HUDEP-2 (cell line): ENCODE measurements around the gene ANKUB1.

Experiments
- DNase-seq, 76 experiments: peaks; one replicate each; lab custom pipeline; 2025; ENCODE audit not compliant: unreplicated experiment in 76 of 76; lab: John Stamatoyannopoulos, UW

The ANKUB1 gene

GRCh38 chr3:149764302-149764701, 28.1 kb downstream of the ANKUB1 start:
- DNase-seq: no peak

- no peak for DNase-seq
Observed at GRCh38 chr3:149763565-149764195, 28.7 kb downstream of the ANKUB1 start.

GRCh38 chr3:149753717-149754116, 38.6 kb downstream of the ANKUB1 start:
- DNase-seq: no peak

GRCh38 chr3:149752788-149753136, 39.6 kb downstream of the ANKUB1 start:
- DNase-seq: no peak

- peak in 74 of 76 experiments; percentile 3 to 81 (median 64) for DNase-seq
Observed at GRCh38 chr3:149752051-149752787, 40.1 kb downstream of the ANKUB1 start, which contains the start of gene COMMD2. Gene COMMD2, minus strand, starts transcription at chr3:149752489. Its CDS starts 45 bp downstream, at chr3:149752444.

GRCh38 chr3:149751551-149751950, 40.8 kb downstream of the ANKUB1 start:
- peak in 1 of 76 experiments; percentile 6 for DNase-seq

GRCh38 chr3:149744606-149745005, 47.7 kb downstream of the ANKUB1 start:
- no peak for DNase-seq

- DNase-seq: no peak
Observed at GRCh38 chr3:149744151-149744550, 48.2 kb downstream of the ANKUB1 start.

- no peak for DNase-seq
Observed at GRCh38 chr3:149739396-149739795, 53.0 kb downstream of the ANKUB1 start.

- DNase-seq: no peak
Observed at GRCh38 chr3:149738876-149739275, 53.5 kb downstream of the ANKUB1 start.

GRCh38 chr3:149736953-149737205, 55.5 kb downstream of the ANKUB1 start:
- peak in 1 of 76 experiments; percentile 2 for DNase-seq

- DNase-seq: no peak
Observed at GRCh38 chr3:149736175-149736952, 56.0 kb downstream of the ANKUB1 start.

- DNase-seq: no peak
Observed at GRCh38 chr3:149732234-149732633, 60.1 kb downstream of the ANKUB1 start.

- no peak for DNase-seq
Observed at GRCh38 chr3:149727656-149728055, 64.7 kb downstream of the ANKUB1 start.

GRCh38 chr3:149726716-149727407, 65.5 kb downstream of the ANKUB1 start:
- DNase-seq: no peak

GRCh38 chr3:149723781-149724180, 68.6 kb downstream of the ANKUB1 start:
- no peak for DNase-seq

- no peak for DNase-seq
Observed at GRCh38 chr3:149720918-149721317, 71.4 kb downstream of the ANKUB1 start.

- DNase-seq: peak in 26 of 76 experiments; percentile 1 to 43 (median 13)
Observed at GRCh38 chr3:149717391-149718056, 74.8 kb downstream of the ANKUB1 start.

- DNase-seq: no peak
Observed at GRCh38 chr3:149716984-149717383, 75.4 kb downstream of the ANKUB1 start.

GRCh38 chr3:149715247-149715646, 77.1 kb downstream of the ANKUB1 start:
- DNase-seq: no peak
